Glomerular visceral epithelial cell (primary cell): ENCODE results near the gene CPLANE1.
A peak's percentile ranks its signal among the peaks of the same experiment; 100 is the strongest.
"Not testable (repeated sequence)": the region's sequence is repeated elsewhere in the genome, so short reads cannot be mapped to it uniquely, and the experiment has no call there.

Experiments used
- DNase-seq: peaks from one replicate; pipeline ENCODE4 v3.0.0-alpha.2; 2016; ENCODE audit errors: extremely low spot score

CPLANE1 gene

DNA sequence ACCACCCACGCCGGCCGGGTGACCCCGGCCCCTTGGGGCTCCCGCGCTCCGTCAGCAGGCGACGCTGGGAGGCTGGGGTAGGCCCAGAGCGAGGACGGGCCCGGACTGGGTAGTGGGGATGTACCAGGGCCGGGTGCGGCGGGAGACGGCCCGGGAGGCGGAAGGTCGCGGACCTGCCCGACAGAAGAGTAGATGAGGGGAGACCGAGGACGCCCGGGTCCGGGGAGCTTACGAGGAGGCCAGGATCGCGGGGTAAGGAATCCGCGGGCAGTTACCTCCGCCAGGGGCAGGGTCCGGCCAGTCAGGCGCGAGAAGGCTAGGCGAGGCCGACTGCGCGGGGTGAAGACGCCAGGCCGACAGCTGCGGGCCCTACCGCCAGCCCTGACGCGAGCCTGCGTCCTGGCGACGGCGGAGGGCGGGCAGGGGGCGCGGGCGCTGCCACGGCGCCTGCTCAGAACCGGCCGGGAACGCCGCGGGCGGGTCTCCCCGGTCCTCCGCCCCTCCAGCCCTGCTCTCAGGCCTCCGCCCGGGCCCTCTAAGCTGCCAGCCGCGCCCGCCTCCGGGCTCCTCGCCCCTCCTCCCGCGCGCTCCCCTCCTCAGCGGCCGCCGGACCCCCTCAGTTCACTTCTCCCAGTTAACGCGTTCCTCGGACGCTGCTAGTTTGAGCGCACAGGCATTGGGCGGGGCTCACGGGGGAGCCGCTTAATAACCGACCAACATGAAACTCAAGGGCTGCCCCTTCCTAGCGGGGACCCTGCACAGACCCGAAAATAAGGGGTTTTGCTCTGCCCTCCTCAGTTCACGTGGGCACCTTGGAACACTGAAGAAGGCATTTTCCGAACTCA, at the start of gene CPLANE1:
CPLANE1 (minus strand) TSS at position 407 of the 845 bp plus-strand sequence. CDS start 1,678 bp downstream, outside the sequence.
- DNase-seq = peak; percentile 87

- not testable (repeated sequence) for DNase-seq
Observed at GRCh38 chr5:37296313-37296712, 47.1 kb upstream of the CPLANE1 start.

DNA sequence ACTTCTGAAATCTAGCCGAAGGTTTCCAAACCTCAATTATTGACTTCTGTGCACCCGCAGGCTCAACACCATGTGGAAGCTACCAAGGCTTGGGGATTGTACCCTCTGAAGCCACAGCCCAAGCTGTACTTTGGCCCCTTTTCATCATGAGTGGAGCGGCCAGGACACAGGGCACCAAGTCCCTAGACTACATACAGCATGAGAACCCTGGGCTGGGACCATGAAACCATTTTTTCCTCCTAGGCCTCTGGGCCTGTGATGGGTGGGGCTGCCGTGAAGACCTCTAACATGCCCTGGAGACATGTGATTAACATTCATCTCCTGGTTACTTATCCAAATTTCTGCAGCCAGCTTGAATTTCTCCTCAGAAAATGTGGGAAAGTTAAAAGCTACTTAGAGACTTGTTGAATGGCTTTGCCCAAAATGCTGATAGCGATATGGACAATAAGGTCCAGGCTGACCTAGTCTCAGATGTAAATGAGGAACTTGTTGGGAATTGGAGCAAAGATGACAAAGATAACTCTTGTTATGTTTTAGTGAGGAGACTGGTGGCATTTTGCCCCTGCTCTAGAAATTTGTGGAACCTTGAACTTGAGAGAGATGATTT, 34.1 kb upstream of the CPLANE1 start:
- DNase-seq = no peak

DNA sequence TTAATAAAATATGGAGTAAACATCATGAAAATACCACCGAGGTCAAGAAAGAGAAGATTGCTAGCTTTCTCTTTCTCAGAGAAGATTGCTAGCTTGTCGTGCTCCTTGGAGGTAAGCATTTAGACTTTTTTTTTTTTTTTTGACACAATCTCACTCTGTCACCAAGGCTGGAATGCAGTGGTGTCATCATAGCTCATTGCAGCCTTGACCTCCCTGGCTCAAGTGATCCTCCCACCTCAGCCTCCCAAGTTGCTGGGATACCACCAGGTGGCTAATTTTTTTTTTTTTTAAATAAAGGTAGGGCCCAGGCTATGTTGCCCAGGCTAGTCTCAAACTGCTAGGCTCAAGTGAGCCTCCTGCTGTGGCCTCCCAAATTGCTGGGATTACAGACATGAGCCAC, 26.3 kb upstream of the CPLANE1 start:
- no peak for DNase-seq

GRCh38 chr5:37272511-37272910, 23.3 kb upstream of the CPLANE1 start:
- DNase-seq = peak; percentile 74

DNA sequence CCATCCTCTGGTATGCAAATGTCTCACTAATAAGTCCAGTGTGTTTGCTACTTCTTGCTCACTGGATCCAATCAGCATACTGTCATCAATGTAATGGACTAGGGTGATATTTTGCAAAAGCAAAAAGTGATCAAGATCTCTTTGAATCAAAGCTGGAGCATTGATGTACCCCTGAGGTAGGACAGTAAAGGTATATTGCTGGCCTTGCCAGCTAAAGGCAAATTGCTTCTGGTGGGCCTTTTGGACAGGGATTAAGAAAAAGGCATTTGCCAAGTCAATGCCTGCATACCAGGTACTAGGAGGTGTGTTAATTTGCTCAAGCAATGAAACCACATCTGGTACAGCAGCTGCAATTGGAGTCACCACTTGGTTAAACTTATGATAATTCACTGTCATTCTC, 18.9 kb upstream of the CPLANE1 start:
- DNase-seq = not testable (repeated sequence)

- no peak for DNase-seq
Observed at GRCh38 chr5:37255774-37256358, 6.7 kb upstream of the CPLANE1 start.

- DNase-seq = no peak
Observed at GRCh38 chr5:37254581-37254980, 5.4 kb upstream of the CPLANE1 start.

DNA sequence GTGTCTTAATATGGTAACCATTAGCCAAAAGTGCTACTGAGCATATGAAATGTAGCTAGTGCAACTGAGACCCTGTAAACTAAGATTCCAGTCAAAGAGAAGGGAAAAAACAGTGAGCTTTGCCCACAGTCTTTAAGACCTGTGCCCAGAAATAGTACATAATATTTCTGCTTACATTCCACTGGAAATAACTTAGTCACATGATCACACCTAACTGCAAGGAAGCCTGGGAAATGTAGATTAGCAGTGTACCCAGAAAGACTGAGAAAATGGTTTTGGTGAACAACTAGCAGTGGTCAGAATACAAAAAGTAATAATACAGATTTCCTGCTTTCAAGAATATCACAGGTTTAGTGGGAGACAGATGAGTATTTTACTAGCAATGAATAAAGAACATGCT, 2.5 kb upstream of the CPLANE1 start:
- no peak for DNase-seq

- DNase-seq = no peak
Observed at GRCh38 chr5:37249815-37250164, 614 bp upstream of the CPLANE1 start.

GRCh38 chr5:37248421-37248969, 681 bp downstream of the CPLANE1 start:
- peak; percentile 26 for DNase-seq

DNA sequence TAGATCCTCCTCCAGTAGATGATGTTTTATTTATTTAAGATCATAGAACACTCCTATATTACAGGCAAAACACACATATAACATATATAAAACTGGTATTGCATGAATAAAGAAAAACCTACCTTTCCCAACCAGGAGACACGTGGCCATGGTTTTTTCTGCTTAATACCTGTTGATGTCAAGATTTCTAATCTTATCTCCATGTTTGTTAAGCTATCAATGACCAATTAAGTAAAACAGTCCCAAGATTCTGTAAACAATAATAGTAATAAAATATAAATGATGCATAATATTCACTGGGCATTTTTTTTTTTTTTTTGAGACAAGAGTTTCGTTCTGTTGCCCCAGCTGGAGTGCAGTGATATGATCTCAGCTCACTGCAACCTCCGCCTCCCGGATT, 1.7 kb downstream of the CPLANE1 start:
- no peak for DNase-seq

GRCh38 chr5:37247036-37247435, 2.1 kb downstream of the CPLANE1 start:
- DNase-seq = peak; percentile 9

DNA sequence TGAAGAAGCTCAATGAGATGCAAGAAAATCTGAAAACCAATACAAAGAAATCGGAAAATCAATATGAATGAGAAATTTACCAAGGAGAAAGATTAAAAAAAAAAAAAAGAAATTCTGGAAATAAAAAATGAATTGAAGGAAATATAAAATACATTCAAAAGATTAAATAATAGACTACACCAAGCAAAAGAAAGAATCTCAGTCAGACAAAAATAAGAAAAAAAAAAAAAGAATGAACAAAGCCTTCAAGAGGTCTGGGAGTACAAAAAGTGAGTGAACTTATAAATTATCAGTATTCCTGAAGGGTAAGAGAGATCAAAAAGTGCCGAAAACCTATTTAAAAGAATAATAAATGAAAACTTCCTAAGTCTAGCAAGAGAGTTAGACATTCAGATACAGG, 14.9 kb downstream of the CPLANE1 start:
- DNase-seq = no peak

DNA sequence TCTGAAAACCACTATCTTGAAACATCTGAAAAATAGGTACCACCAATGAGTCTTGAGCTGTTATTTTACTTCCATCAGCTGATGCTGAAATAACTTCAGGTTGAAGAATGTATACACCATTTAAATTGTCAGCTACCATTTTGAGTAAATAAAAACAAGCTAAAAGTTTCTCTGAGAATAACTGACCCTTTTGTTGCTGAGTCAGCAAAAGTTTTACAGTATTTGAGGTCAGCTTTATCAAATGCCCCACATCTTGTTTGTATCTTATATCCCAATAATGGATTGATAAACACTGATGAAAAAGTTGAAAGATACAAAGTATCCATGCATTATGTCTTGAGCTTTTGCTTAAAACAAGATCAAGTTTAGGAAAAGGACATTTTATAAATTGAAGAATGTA, 22.8 kb downstream of the CPLANE1 start:
- DNase-seq = no peak

GRCh38 chr5:37222181-37222580, 27.0 kb downstream of the CPLANE1 start:
- DNase-seq = no peak

DNA sequence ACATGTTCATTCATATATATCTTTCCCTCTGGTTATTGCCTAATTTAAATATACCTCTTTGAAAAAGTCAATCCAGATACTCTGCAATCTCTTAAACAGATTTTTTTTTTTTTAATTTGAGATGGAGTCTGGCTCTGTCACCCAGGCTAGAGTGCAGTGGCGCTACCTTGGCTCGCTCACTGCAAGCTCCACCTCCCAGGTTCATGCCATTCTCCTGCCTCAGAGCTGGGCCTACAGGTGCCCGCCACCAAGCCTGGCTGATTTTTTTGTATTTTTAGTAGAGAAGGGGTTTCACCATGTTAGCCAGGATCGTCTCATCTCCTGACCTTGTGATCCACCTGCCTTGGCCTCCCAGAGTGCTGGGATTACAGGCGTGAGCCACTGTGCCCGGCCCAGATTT, 28.8 kb downstream of the CPLANE1 start:
- not testable (repeated sequence) for DNase-seq

DNA sequence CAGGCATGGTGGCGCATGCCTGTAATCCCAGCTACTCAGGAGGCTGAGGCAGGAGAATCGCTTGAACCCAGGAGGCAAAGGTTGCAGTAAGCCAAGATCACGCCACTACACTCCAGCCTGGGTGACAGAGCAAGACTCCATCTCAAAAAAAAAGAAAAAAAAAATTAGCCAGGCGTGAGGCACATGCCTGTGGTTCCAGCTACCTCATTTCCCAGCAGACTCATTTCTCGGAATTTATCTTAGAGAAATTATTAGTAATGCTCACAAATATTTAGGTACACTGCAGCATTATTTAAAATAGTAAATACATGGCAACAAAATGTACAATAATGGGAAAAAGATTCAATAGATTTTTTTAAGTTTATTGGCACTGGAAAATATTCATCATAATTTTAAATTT, 29.8 kb downstream of the CPLANE1 start:
- peak; percentile 27 for DNase-seq

DNA sequence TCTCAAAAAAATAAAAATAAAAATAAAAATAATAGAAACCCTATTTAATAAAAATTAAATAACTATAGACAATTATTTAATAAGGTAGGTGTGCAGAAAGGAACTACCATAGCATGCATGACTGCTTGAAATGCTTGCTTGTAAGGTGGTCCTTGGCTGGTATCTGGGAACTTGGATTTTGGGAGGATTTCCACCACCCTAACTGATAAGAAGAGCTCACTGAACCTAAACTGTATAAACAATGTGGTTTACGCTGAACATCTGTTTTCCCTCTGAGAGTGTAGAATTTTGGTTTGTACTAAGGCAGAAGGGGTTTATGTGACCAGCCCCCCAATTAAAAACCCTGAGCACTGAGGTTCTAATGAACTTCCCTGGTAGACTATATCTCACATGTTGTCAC, 31.2 kb downstream of the CPLANE1 start:
- no peak for DNase-seq

- DNase-seq = no peak
Observed at GRCh38 chr5:37214550-37214949, 34.6 kb downstream of the CPLANE1 start.

DNA sequence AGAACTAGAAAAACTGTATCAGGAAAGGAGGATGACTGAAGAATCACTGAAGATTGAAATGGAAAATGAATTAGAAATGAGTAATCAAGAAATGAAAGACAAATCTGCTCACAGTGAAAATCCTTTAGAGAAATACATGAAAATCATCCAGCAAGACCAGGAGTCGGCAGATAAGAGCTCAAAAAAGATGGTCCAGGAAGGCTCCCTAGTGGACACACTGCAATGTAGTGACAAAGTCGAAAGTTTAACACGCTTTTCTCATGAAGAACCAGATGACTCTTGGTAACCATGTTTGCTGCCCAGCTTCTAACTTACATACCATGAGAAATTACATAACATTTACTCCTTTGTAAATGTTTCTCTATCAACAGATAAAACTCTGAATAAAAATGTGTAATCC, 37.1 kb downstream of the CPLANE1 start:
- DNase-seq = no peak

- DNase-seq = no peak
Observed at GRCh38 chr5:37211661-37212060, 37.5 kb downstream of the CPLANE1 start.
